Activated naive CD4-positive, alpha-beta T cell treated with anti-CD3 and anti-CD28 coated beads, Interleukin-2, amount 50 U/mL, for 16 hours (primary cell): ENCODE results near the gene DNAJC27.

Experiments
- DNase-seq: peaks from one replicate; pipeline ENCODE4 v3.0.0-alpha.2; 2020

The DNAJC27 gene

GRCh38 chr2:24903161-24904103 lies 68.3 kb downstream of the DNAJC27 start:
- DNase-seq = no peak

- DNase-seq = no peak
Measured at GRCh38 chr2:24899361-24899910, 72.3 kb downstream of the DNAJC27 start.

GRCh38 chr2:24898122-24899109 lies 73.3 kb downstream of the DNAJC27 start:
- no peak for DNase-seq

GRCh38 chr2:24894750-24895149 lies 77.0 kb downstream of the DNAJC27 start:
- DNase-seq = no peak

GRCh38 chr2:24893934-24894333 lies 77.8 kb downstream of the DNAJC27 start:
- DNase-seq = no peak
